Tibial nerve (tissue), 3 donors: Measurements from ENCODE around the gene FOXRED2.

Experiments
- CTCF ChIP-seq, 5 experiments: fragments of 200-600 bp in 3 of 5; fragments of 450-650 bp in 2 of 5; sonication (generic) in 3 of 5; IDR thresholded peaks; one replicate each; pipeline ENCODE4 v1.5.1; 2016 to 2019; ENCODE audit warnings: antibody characterized with exemption in 5 of 5, mild to moderate bottlenecking in 3 of 5, moderate library complexity in 2 of 5
- POLR2A ChIP-seq, 2 donors: fragments of 450-650 bp; IDR thresholded peaks; one replicate each; pipeline ENCODE4 v1.6.1; 2017; ENCODE audit warnings: antibody characterized with exemption in 2 of 2, mild to moderate bottlenecking in 2 of 2, moderate library complexity in 2 of 2

- no peak for TF ChIP-seq POLR2A (IDR thresholded peaks at IDR 0.05)
- no peak for TF ChIP-seq CTCF (IDR thresholded peaks at IDR 0.05)
These were observed 31.7 kb upstream of the FOXRED2 start for GRCh38 chr22:36538529-36538928.
